Measurements from ENCODE around the gene SLC11A2. TPM values are rescaled to one million over a fixed set of nuclear protein-coding genes. Genes with fewer than 3 reads are reported as not detected.

SLC11A2 gene
- total RNA-seq, 2 donors from 2014 or later = 74.3 to 99.1 TPM

- WGBS, 2 experiments (ENCODE audit: insufficient coverage in 1 of 2, insufficient read length in 1 of 2) = 100% methylated on average over 1 of the region's 1 CpG; no CpG with 5 or more reads in 1 of the 2 experiments
- Histone ChIP-seq H3K4me3 (ENCODE audit: low read length) (no peak overlapping the region), H3K9ac (ENCODE audit: extremely low read depth, low read length, poor library complexity, severe bottlenecking) (no peak overlapping the region), H3K27me3 (ENCODE audit: control insufficient read depth, insufficient read depth, low read length, poor library complexity, severe bottlenecking) (no peaks in the 10 kb centered on the region), H3K4me1 (ENCODE audit: control insufficient read depth, insufficient read depth, low read length) (no peaks in the 10 kb centered on the region), H3K9me3 (ENCODE audit: control insufficient read depth, low read length) (no peaks in the 10 kb centered on the region), H3K27ac (ENCODE audit: low read depth, low read length) (no peak overlapping the region), H3K36me3 (ENCODE audit: control insufficient read depth, insufficient read depth, low read length) (peaks cover 60% of the 10 kb centered on the region)
- no peaks in the 10 kb centered on the region for H3K9me3 Mint-ChIP-seq
- H3K27me3 Mint-ChIP-seq (ENCODE audit: insufficient read depth) = no peaks in the 10 kb centered on the region
- DNase-seq = no peak
- H3K4me3 Mint-ChIP-seq = no peak overlapping the region
- no peak overlapping the region for H3K27ac Mint-ChIP-seq
- no peak for TF ChIP-seq CTCF (conservative IDR thresholded peaks at IDR 0.05)
- H3K36me3 Mint-ChIP-seq (ENCODE audit: low read depth) = peaks cover 60% of the 10 kb centered on the region
- no peaks in the 10 kb centered on the region for H3K4me1 Mint-ChIP-seq
Measured at GRCh38 chr12:51001799-51002198, 24.4 kb downstream of the SLC11A2 start.

- no peaks in the 10 kb centered on the region for H3K27me3 Mint-ChIP-seq (ENCODE audit: insufficient read depth)
- no peak overlapping the region for H3K27ac Mint-ChIP-seq
- no peak overlapping the region for H3K9ac ChIP-seq (ENCODE audit: extremely low read depth, low read length, poor library complexity, severe bottlenecking)
- H3K4me1 ChIP-seq (ENCODE audit: control insufficient read depth, insufficient read depth, low read length) = no peaks in the 10 kb centered on the region
- no peak overlapping the region for H3K27ac ChIP-seq (ENCODE audit: low read depth, low read length)
- H3K9me3 Mint-ChIP-seq = no peaks in the 10 kb centered on the region
- no peak overlapping the region for H3K4me3 ChIP-seq (ENCODE audit: low read length)
- no peaks in the 10 kb centered on the region for H3K9me3 ChIP-seq (ENCODE audit: control insufficient read depth, low read length)
- H3K27me3 ChIP-seq (ENCODE audit: control insufficient read depth, insufficient read depth, low read length, poor library complexity, severe bottlenecking) = no peaks in the 10 kb centered on the region
- H3K4me1 Mint-ChIP-seq = no peaks in the 10 kb centered on the region
- WGBS, 2 experiments (ENCODE audit: insufficient coverage in 1 of 2, insufficient read length in 1 of 2) = 69 to 98% methylated on average over 3 to 7 of the region's 7 CpGs
- TF ChIP-seq CTCF (conservative IDR thresholded peaks at IDR 0.05) = no peak
- peaks cover 66% of the 10 kb centered on the region for H3K36me3 ChIP-seq (ENCODE audit: control insufficient read depth, insufficient read depth, low read length)
- H3K4me3 Mint-ChIP-seq = no peak overlapping the region
- H3K36me3 Mint-ChIP-seq (ENCODE audit: low read depth) = peaks cover 60% of the 10 kb centered on the region
- no peak for DNase-seq
Measured at GRCh38 chr12:51000245-51000644, 25.9 kb downstream of the SLC11A2 start.

- DNase-seq = no peak
- no peaks in the 10 kb centered on the region for H3K4me1 Mint-ChIP-seq
- 88 to 100% methylated on average over 1 to 4 of the region's 4 CpGs for WGBS, 2 experiments (ENCODE audit: insufficient coverage in 1 of 2, insufficient read length in 1 of 2)
- no peaks in the 10 kb centered on the region for H3K27me3 ChIP-seq (ENCODE audit: control insufficient read depth, insufficient read depth, low read length, poor library complexity, severe bottlenecking)
- no peaks in the 10 kb centered on the region for H3K9me3 ChIP-seq (ENCODE audit: control insufficient read depth, low read length)
- H3K27ac ChIP-seq (ENCODE audit: low read depth, low read length) = no peak overlapping the region
- no peaks in the 10 kb centered on the region for H3K4me1 ChIP-seq (ENCODE audit: control insufficient read depth, insufficient read depth, low read length)
- no peak overlapping the region for H3K27ac Mint-ChIP-seq
- H3K9ac ChIP-seq (ENCODE audit: extremely low read depth, low read length, poor library complexity, severe bottlenecking) = no peak overlapping the region
- H3K4me3 ChIP-seq (ENCODE audit: low read length) = no peak overlapping the region
- no peaks in the 10 kb centered on the region for H3K9me3 Mint-ChIP-seq
- no peak overlapping the region for H3K4me3 Mint-ChIP-seq
- H3K36me3 ChIP-seq (ENCODE audit: control insufficient read depth, insufficient read depth, low read length) = peaks cover 66% of the 10 kb centered on the region
- H3K27me3 Mint-ChIP-seq (ENCODE audit: insufficient read depth) = no peaks in the 10 kb centered on the region
- TF ChIP-seq CTCF (conservative IDR thresholded peaks at IDR 0.05) = no peak
- H3K36me3 Mint-ChIP-seq (ENCODE audit: low read depth) = peaks cover 59% of the 10 kb centered on the region
Measured at GRCh38 chr12:50999093-50999492, 27.1 kb downstream of the SLC11A2 start.
